GM19351 (cell line): Measurements from ENCODE around the gene SPTBN1.
A peak's percentile ranks its signal among the peaks of the same experiment; 100 is the strongest.
"Not testable (repeated sequence)": the region's sequence is repeated elsewhere in the genome, so short reads cannot be mapped to it uniquely, and the experiment has no call there.

ENCODE experiments used
- ATAC-seq: cut with Tn5 transposase; IDR thresholded peaks from one replicate; pipeline ENCODE4 v1.9.1; 2021; ENCODE audit warnings: mild to moderate bottlenecking, moderate library complexity; ENCODE audit not compliant: unreplicated experiment

The SPTBN1 gene

DNA sequence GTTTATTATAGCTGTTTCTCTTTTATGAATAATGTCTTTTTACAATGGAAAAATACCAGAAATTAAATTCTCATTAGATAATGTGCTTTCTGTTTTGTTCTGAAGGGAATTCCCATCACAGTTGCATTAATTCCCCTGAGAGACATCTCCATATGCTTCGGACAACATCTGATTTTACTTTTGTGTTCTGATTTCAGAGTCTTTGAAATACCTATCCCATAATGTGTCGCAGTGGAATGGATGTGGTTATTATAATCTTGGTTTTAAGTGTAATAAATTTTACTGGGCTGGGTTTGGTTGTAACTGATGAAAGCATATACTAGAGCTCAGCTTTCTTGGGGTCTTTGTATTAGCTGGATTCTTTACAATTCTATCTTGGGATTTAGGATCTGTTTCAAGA lies 12.5 kb downstream of the SPTBN1 start:
- ATAC-seq: no peak

DNA sequence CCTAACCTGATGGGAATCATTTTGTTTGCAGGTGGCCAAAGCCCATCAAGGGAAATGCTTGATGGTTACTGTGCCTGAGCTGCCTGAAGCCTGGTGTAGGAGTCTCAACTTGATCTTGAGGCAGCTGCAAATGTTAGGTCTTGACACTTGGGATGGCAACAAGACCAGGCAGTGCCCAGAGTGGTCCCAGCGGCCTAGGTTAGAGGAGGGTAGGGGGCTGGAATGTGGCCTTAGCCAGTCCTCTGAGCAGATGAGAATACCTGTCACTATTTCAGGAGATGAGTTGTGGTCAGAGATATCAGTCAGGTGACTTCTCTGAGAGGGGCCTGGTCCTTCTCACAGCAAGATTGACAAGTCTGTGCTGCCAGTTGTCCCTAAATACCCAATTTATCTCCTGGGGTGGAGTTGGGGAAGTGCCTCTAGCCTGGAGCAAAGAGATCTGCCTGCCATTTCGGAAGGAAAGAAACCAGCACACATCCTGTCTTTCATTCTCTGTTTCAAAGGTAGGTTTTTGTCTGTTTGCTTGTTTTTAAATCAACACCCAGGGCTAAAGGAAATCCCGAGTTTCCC lies 13.4 kb downstream of the SPTBN1 start:
- ATAC-seq: no peak

DNA sequence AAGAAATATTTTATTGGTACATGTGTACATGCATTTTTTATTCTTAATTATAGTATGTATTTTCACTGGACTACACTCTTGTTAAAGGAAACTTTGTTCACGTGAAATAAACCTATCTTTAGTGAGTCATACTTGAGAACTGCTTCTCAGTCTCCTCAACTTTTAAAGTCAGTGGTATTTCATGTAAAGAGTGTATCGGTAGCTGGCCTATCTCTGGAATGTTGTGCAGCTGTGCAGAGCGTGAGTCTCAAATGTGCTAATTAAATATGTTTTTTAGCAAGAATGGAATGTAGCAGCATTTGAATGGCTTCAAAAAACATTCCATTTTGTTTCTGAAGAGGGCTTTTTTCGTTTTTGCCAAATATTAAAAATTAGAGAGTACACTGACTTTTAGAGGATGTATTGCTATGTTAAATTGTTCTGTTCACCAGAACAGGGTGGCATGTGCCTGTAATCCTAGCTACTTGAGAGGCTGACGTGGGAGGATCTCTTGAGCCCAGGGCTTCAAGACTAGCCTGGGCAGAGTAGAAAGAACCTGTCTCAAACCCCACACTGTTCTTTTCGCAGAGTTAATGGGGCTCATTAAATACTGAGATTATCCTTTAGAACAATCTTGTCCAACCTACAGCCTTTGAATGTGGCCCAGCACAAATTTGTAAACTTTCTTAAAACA lies 14.3 kb downstream of the SPTBN1 start:
- no peak for ATAC-seq

DNA sequence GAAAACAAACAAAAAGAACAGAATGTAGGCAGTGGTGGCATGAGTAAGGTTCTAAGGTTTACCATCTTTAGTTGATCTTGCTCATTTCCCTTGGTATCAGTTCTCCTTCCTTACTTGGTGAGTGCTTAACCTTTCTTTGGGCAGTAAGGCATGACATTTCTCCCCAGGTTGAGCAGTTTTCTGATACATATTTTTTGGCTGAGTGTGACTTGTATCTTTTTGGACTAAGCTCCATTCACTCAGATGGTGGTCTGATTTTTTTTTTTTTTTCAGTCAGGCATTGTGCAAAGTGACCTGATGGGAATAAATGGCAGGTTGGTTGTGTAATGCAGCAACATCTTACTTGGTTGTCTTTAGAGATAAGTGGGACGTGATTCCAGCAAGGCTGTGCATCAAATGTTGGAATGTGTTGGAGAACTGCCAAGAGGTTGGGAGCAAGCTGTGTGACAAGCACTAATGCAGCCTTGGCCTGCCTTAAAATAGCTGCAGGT lies 15.1 kb downstream of the SPTBN1 start:
- peak; percentile 89 for ATAC-seq

DNA sequence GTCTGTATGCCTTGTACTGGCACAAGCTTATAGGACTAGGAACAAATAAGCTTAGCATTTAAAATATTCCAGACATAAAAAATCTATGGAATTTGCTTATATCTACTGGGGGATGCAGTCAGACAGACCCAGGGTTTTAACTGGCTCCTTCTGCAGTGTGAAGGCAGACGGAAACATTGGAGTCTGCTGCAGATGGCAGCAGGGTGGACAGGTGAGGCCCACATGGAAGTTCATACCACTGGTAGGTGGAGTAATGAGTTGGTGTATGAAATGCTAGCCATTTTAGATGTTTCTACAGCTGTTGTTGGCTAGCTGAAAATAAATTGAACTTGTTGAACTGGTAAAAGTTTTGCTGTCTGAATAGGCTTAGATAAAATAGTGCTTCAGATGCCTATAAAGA lies 17.7 kb downstream of the SPTBN1 start:
- ATAC-seq: no peak

DNA sequence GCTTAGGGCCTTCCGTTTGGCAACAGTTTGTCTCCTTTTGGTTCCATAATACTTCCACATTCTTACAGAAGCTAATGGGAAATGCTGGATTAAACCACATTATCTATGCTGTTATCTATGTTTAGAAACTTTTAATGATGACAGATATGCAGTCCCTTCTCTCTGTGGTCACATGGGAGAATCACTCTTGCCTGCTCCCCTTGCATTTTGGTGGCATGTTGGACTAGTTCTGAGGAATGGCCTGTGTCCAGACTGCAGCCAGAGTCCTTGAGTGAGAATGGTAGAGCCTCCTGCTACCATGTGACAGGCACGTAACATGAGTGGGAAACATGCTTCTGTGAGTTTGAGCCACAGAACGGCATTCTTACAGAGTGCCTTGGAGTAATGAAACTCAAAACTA lies 19.2 kb downstream of the SPTBN1 start:
- ATAC-seq: no peak

DNA sequence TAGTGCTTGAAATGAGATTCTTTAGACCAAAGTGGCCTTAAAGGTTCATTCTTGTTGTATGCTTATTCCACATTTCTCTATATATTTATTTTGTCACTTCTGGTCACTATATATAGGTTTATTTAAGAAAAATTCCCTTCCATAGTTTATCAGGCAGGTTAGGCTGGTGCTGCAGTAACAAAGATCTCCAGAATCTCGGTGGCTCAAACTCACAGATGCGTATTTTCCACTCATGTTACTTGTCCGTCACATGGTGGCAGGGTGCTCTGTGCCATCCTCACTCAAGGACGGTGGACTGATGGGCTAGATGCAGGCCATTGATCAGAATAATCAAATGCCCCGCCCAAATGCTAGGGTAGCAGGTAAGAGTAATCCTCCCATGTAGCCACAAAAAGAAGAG lies 19.8 kb downstream of the SPTBN1 start:
- no peak for ATAC-seq

DNA sequence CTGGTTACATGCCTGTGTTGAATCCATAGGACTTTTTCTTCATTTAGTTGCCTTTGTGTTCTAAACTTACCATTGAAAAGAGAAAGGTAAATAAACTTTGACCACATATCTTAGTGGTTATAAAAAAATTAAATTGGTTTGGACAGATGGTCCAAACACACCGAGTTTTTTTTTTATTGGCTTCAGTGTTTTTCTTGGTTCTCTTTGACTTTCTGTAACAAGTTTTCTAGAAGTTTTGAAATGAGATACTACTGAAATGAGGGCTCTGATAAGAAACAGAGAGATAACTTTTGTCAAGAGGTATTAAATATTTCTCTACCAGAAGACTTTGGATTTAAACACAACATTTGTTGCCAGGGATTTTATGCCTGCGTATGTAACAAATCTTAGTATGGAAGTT lies 20.7 kb downstream of the SPTBN1 start:
- no peak for ATAC-seq

DNA sequence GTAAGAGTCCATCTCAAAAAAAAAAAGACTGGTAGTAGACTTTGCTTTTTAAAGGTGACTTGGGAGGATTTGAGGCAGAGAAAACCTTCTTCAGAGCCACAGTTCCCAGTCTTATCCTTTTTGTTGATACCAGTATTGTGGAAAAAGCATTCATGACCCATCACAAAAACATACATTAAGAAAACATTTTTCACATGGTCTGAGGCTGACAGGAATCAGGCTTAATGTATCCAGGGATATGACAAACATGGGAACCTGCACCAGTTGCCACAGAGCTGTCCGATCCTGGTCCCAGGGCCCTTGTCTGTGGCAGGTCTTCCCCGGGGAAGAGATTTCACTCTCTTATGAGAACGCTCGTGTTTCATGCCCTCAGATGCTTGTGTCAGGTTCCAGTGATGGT lies 21.8 kb downstream of the SPTBN1 start:
- no peak for ATAC-seq

DNA sequence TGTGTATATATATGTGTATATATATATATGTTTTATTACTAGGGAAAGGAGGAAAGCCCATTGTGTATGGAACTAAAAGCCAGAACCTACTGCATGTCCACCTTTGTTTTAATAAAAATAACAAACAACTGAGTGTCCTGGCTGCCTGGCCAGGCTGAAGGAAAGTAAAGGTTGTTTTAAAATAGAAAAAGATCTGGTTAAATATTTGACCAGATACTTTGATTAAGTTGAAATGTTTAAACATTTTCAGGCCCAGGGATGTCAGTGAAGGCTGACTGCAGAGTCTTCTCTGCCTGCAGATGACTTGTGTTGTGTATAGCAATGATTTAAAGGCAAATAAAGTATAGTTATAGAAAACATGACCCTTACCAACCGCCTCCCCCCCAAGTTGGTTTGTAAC lies 22.8 kb downstream of the SPTBN1 start:
- ATAC-seq: no peak

DNA sequence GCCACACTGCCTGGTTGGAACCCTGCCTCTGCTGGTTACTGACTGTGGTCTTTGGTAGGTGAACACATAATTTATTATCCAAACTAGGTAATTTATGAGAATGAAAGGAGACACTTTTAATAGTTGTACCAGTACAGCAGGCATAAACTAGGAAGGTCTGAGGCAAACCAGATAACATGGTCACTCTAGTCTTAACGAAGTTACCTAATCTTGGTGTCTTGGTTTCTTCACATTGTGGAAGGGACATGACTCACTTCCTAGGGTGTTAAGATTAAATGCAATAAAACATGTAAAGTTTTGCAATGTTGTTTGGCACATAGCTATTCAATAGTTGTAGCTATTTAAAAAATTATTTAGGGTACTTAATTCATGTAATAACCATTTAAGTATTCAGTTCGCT lies 23.3 kb downstream of the SPTBN1 start:
- no peak for ATAC-seq

DNA sequence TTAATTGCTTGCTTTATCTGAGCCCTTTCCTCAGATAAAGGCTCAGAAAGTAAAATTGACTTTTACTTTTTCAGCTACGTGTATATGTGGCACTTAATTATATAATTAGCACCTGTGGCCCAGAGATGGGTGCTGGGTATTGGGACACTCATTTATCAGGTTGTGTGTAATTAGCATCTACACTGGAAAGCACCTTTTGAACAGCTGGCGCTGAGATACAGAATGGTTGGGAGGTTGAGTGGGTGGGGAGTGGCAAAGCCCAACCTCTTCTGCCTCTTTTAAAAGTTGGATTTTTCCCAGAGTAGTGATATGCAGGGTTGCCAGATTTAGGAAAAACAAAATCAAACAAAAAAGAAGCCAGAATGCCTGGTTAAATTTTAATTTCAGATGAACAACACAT lies 23.9 kb downstream of the SPTBN1 start:
- no peak for ATAC-seq

DNA sequence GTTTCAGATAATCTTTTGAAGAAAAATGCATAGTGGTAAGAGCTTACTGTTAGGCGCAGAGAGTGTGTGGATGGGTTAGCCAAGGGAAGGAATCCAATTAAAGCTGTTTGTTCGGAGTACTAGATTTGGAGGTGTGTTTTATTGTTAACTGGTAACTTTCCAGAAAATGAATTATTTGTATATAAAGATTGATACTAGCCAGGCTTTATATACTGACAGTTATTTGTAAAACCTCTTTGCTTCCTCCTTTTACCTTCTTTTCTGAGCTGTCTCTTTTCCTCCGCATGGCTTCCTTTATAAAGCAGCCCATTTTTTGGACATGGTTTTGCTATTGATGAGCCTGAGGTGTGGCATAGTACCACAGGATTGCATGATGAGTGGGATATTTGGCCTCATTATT lies 25.6 kb downstream of the SPTBN1 start:
- ATAC-seq: no peak

DNA sequence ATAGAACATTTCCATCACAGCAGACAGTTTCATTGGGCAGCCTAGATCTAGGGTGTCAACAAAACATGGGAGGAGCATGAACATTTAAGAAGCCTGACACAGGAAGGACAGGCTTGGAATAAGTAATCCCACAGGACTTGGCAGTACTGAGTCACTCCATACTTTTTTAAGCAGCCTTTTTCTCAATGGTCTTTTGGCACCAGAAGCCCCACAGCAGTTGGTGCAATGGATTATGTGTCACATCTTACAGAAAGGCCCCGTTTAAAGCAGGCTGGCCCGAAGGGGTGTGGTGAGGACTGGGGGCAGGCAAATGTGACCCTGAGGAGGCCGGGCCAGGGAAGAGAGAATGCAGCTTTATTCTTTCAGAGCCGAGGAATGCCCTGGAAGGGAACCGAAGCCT lies 26.6 kb downstream of the SPTBN1 start:
- no peak for ATAC-seq

DNA sequence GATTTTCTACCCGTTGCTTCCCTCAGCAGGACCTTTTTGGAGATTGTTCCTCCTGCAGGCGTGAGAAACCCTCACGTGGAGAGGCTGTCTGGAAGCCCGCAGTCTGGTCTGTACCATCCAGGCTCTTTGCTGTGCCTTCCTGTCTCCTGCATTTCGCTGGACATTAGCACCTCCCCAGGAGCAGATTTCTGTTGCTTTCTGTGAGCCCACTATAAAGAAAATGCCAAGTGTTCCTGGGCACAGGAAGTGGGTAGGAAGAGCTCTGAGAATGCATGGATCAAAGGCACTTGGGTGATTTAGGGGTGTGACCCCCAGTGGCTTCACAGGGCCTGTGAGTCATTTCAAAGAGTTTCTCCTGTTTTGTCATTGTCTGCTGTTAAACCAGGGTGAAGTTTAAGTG lies 27.3 kb downstream of the SPTBN1 start:
- no peak for ATAC-seq

DNA sequence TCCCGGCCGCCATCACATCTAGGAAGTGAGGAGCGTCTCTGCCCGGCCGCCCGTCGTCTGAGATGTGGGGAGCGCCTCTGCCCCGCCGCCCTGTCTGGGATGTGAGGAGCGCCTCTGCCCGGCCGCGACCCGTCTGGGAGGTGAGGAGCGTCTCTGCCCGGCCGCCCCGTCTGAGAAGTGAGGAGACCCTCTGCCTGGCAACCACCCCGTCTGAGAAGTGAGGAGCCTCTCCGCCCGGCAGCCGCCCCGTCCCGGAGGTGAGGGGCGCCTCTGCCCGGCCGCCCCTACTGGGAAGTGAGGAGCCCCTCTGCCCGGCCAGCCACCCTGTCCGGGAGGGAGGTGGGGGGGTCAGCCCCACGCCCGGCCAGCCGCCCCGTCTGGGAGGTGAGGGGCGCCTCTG lies 29.6 kb downstream of the SPTBN1 start:
- ATAC-seq: not testable (repeated sequence)

DNA sequence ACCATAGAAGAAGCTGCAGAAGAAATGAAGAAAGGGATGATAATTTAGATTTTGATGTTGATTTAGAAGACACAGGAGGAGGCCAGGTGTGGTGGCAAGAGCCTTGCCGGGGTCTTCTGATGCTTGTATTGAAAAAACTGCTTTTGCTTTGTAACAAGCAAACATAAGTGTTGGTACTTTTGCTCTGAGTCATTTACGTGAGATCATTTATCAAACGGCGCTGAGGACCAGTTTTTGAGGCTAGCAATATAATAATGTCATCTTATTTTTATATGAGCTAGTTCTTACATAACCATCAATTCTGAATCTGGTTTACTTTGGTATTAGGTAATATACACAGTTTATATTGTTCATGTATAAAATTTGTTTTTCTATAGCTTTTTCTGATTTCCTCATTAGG lies 30.6 kb downstream of the SPTBN1 start:
- no peak for ATAC-seq

DNA sequence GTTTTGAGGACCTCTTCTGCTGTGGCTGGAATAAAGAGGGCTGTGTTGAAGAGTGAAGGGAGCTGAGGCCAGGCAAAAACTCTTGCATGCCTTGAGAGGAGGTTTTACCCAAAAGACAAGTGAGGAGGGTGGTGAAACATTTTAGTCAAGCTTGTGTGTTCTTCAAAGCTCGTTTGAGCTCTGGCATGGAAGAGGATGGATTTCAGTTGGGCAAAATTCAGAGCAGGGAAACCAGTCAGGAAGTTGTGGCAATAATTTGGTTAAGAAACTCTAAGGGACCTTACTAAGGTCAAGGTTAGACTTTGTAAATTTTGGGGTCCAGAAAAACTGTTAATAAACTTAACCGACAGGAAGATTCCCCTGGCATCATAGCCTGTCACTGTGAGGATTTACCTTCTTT lies 34.7 kb downstream of the SPTBN1 start:
- no peak for ATAC-seq

DNA sequence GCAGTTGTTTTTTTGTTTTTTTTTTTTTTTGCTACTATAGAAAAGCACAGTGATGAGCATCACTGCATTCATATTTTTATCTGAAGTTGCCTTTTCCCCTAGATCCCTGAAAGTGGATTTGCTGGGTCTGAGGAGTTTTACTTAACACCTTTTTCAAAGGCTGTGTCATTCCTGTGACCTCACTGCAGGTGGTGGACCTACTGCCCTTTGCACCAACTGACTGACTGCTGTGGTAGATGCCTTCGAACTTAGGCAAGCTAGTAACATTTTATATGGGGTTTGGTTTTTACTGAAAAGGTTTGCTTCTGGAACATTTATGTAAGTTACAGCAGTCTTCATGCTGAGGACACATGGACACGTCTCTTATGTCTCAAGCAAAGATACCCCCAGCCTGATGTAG lies 36.2 kb downstream of the SPTBN1 start:
- no peak for ATAC-seq

DNA sequence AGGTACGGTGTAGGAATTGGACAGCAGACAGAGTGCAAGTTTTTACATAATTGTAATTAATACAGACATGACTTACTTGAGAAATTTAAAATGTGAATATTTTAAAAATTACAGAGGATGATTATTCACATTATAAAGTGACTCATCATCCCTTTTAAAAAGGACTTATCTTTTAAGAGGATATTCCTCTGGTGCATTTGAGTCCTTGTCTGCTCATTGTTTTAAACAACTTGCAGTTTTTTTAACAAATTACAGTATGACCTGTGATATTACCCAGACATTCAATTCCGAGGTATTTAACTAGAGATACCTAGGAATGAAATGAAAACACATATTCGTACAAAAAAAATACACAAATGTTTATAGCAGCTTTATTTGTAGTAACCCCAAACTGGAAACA lies 38.0 kb downstream of the SPTBN1 start:
- no peak for ATAC-seq

DNA sequence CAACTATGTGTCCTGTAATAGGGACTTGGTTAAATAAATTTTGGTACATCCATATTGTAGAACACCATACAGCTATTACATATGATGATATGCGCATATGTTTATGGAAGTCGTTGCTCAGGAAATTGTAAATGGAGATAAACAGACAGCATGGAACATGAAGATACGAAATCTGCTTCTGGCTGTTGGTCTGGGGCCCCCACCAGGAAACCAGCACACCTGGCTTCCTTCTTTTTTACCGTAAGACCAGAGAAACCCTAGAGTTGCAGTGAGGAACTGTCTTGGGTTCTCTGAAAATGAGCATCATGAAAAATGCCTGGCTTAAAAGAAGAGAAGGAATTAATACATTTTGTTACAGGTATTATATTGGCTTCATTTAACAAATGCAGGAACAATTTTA lies 40.8 kb downstream of the SPTBN1 start:
- ATAC-seq: no peak

DNA sequence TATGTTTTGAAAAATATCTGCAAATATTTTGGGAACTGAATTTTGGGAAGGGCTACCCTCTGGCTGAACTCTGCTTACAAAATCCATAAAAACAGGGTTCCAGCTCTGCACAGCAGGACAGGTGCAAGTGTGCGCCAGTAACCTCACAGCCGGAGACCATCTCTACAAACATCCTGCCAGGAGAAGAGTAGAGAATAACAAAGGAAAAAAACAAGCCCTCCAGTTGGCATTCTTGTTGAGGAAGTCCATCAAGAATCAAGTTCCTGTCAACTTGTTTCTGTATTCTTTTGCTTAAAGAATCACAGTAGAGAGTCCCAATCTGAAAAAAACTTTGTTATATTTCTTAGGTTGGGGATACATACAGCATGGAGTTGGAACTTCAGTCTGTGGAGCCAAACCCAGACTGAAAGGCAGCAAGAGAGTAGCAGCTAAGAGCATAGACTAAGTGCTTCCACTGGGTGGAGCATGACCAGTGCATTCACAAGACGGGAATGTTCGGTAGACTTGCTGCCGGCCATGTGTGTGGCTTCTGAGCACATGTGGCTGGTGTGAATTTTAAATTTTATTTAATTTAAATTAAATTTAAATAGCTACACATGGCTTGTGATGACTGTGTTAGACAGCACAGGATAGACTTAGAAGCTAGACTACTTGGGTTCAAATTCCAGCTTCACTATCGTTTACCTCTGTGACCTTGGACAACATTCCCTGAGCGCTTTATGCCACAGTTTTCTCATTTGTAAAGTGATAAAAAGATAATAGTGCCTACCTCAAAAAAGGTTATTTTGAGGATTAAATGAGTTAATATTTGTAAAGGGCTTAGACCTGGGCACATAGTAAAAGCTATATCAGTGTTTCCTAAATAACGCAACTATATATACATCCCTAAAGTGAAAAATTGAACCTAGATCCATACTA lies 41.9 kb downstream of the SPTBN1 start:
- ATAC-seq: no peak
